WTC11 (cell line): Measurements from ENCODE around the gene UTP14A. TPM values are rescaled to one million over a fixed set of nuclear protein-coding genes. Genes with fewer than 3 reads are reported as not detected.
A peak's percentile ranks its signal among the peaks of the same experiment; 100 is the strongest.

Experiments
- ATAC-seq: fragments of 200-7000 bp; cut with Tn5 transposase; 2 replicates; pipeline ENCODE4 v1.10.0; 2021; ENCODE audit warnings: mild to moderate bottlenecking, moderate library complexity
- CTCF ChIA-PET: fragments of 300-600 bp; sonication (Branson Sonifier 250); formaldehyde crosslinking; loops from one replicate; lab custom pipeline; 2021; ENCODE audit warnings: antibody characterized with exemption; lab: Charles Lee
- POLR2A ChIA-PET: fragments of 350-600 bp; sonication (Branson Sonifier 250); formaldehyde crosslinking; loops from one replicate; lab custom pipeline; 2021; ENCODE audit warnings: antibody characterized with exemption; lab: Charles Lee
- DNase-seq: peaks from one replicate; pipeline ENCODE4 v3.0.0; 2021; ENCODE audit warnings: low spot score
- H3K27ac Mint-ChIP-seq: 2 replicates; pipeline ENCODE4 v1.8.0; 2021; ENCODE audit warnings: mixed read lengths
- H3K27me3 Mint-ChIP-seq: 2 replicates; pipeline ENCODE4 v1.8.0; 2021; ENCODE audit warnings: low read depth, mild to moderate bottlenecking, moderate library complexity, mixed read lengths
- H3K36me3 Mint-ChIP-seq: 2 replicates; pipeline ENCODE4 v1.8.0; 2021; ENCODE audit warnings: mixed read lengths
- H3K4me1 Mint-ChIP-seq: 2 replicates; pipeline ENCODE4 v1.8.0; 2022; ENCODE audit warnings: mixed read lengths
- H3K4me3 Mint-ChIP-seq: 2 replicates; pipeline ENCODE4 v1.8.0; 2021; ENCODE audit warnings: mild to moderate bottlenecking, moderate library complexity, mixed read lengths
- H3K9me3 Mint-ChIP-seq: 2 replicates; pipeline ENCODE4 v1.8.0; 2021; ENCODE audit warnings: mixed read lengths
- ARID4B ChIP-seq: sonication (generic); formaldehyde crosslinking; IDR thresholded peaks from 2 replicates; pipeline ENCODE4 v1.8.0; 2023; ENCODE audit warnings: missing genetic modification reagents, mild to moderate bottlenecking, borderline replicate concordance
- ATF6 ChIP-seq: sonication (generic); formaldehyde crosslinking; IDR thresholded peaks from 2 replicates; pipeline ENCODE4 v1.8.1; 2023; ENCODE audit warnings: mild to moderate bottlenecking, missing genetic modification reagents
- CTCF ChIP-seq: fragments of 200-600 bp; IDR thresholded peaks from 2 replicates; pipeline ENCODE4 v1.8.0; 2022; ENCODE audit warnings: antibody characterized with exemption
- E2F4 ChIP-seq: sonication (generic); formaldehyde crosslinking; IDR thresholded peaks from 2 replicates; pipeline ENCODE4 v1.8.1; 2022; ENCODE audit warnings: low read depth, mild to moderate bottlenecking, moderate library complexity, missing genetic modification reagents, borderline replicate concordance
- E2F5 ChIP-seq: sonication (generic); formaldehyde crosslinking; IDR thresholded peaks from 2 replicates; pipeline ENCODE4 v1.8.1; 2022; ENCODE audit warnings: mild to moderate bottlenecking, moderate library complexity, missing genetic modification reagents
- FOXK1 ChIP-seq: sonication (generic); formaldehyde crosslinking; IDR thresholded peaks from 2 replicates; pipeline ENCODE4 v1.8.0; 2022; ENCODE audit warnings: mild to moderate bottlenecking, moderate library complexity, missing genetic modification reagents
- NR2C2 ChIP-seq: sonication (generic); formaldehyde crosslinking; IDR thresholded peaks from 2 replicates; pipeline ENCODE4 v1.8.0; 2022; ENCODE audit warnings: mild to moderate bottlenecking, missing genetic modification reagents
- TEAD4 ChIP-seq: sonication (generic); formaldehyde crosslinking; IDR thresholded peaks from 2 replicates; pipeline ENCODE4 v1.8.0; 2022; ENCODE audit warnings: mild to moderate bottlenecking, missing genetic modification reagents
- ZNF121 ChIP-seq: sonication (generic); formaldehyde crosslinking; IDR thresholded peaks from 2 replicates; pipeline ENCODE4 v1.8.0; 2023; ENCODE audit warnings: missing genetic modification reagents
- total RNA-seq: library from RNA; stranded (reverse); gene quantifications from 3 replicates; pipeline ENCODE4 v1.2.3, GENCODE V29; 2021

Gene UTP14A
- total RNA-seq, 1 experiment from 2014 or later, result 17.4 TPM

DNA sequence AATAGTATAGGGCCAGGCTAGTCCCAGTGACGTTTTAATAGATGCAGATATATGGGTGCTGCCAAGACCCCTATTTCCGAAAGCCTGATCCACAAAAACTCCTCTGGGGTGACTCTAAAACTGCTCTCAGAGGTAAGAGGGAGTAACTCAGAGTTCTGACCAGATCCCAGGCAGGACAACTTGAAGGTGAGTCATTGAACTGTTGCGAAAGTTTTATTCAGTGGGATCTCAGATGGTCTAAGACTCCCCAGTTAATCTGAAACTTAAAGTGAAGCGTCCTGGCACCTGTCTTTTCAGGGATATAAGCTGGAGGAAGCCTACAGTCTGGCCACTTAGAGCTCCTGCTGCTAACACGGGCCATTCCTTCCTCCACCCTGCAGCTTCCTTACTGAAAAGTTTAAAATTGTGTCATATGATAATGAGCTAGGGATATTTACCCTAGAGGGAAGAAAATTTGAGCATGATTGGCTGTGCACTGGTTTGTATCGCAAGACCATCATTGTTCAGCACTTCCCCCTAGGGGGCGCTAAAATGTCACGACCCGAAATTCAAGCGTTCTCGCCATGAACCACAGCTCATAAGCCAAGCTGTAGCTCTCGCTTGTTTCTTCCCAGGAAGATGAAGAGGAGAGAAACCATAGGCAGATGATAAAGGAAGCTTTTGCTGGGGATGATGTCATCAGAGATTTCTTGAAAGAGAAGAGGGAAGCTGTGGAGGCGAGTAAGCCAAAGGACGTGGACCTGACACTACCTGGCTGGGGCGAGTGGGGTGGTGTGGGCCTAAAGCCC, 19.5 kb downstream of the UTP14A start:
- H3K36me3 Mint-ChIP-seq, result peaks cover 48% of the 10 kb centered on the region
- CTCF ChIA-PET, result interaction anchor here (0.6 to 1.9 kb wide), 27 partner anchors 8 to 269 kb away, joined by 3 to 23 read pairs (median 4); partner anchors contain the start of gene UTP14A
- TF ChIP-seq E2F4 (CRISPR knock-in tag) (no peak), CTCF (peak; percentile 54)
- H3K27me3 Mint-ChIP-seq, result no peaks in the 10 kb centered on the region
- ATAC-seq (peak; percentile 73), DNase-seq (peak; percentile 66)
- 0 out of 2 replicates have a peak, but pooled peaks cover under 1% of the 10 kb centered on the region for H3K4me1 Mint-ChIP-seq
- H3K27ac Mint-ChIP-seq, result no peak overlapping the region
- H3K9me3 Mint-ChIP-seq, result no peaks in the 10 kb centered on the region
- no peak overlapping the region for H3K4me3 Mint-ChIP-seq
- POLR2A ChIA-PET, result no interaction called here

DNA sequence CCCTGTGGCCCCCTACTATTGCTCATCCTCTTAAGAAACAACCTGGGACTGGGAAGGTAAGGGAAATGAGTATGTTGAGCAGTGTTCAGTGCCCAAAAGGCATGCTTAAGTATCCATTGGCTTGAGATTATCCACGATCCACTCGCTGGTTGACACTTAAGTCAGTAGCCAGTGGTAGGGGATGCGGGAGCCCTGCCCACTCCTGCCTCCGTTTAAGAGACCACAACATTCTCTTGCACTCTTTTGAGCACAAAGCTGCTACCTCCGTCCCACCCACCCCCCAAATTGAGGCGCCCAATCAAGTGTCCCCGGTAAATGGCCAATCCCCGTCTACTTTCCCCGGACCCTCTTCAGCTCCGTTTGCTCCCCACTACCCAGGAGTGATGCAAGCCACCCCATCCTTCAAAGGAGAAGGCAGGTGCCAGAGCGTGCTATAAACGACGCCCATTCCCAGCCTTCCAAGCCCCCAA, 25.0 kb downstream of the UTP14A start:
- DNase-seq, result no peak
- Mint-ChIP-seq H3K4me3 (peak overlapping the region; percentile 91), H3K27ac (peak overlapping the region; percentile 89), H3K9me3 (no peaks in the 10 kb centered on the region), H3K36me3 (peaks cover 20% of the 10 kb centered on the region), H3K27me3 (peaks cover 33% of the 10 kb centered on the region), H3K4me1 (peaks cover 16% of the 10 kb centered on the region)
- ATAC-seq, result peak; percentile 17
- TF ChIP-seq E2F5 (CRISPR knock-in tag) (no peak), ZNF121 (CRISPR knock-in tag) (no peak), FOXK1 (CRISPR knock-in tag) (0 out of 2 replicates have a peak, but pooled peaks have one; percentile 16), TEAD4 (CRISPR knock-in tag) (no peak), ATF6 (CRISPR knock-in tag) (no peak), NR2C2 (no peak), ARID4B (no peak)
- POLR2A ChIA-PET, result interaction anchor here (0.6 to 1.4 kb wide), 4 partner anchors 15 to 50 kb away, joined by 3 to 7 read pairs (median 4); no protein-coding TSS in a partner anchor
- CTCF ChIA-PET, result interaction anchor here (0.7 to 1.4 kb wide), 7 partner anchors 26 to 326 kb away, joined by 3 to 9 read pairs (median 4); no protein-coding TSS in a partner anchor
